Stimulated activated CD4-positive, alpha-beta T cell treated with anti-CD3 and anti-CD28 coated beads, Interleukin-1b, Interleukin-23, amount 100 ng/mL, for 4 hours (primary cell): Measurements from ENCODE around the gene THOC6.
A peak's percentile ranks its signal among the peaks of the same experiment; 100 is the strongest.

Experiments
- DNase-seq, 2 donors: peaks; one replicate each; pipeline ENCODE4 v3.0.0-alpha.2; 2020; ENCODE audit warnings: low read depth in 2 of 2

Gene THOC6

GRCh38 chr16:3023669-3024478 is at the start of gene THOC6, which contains the start of gene HCFC1R1:
Gene THOC6 (plus strand): TSS chr16:3024035. CDS start chr16:3024327, 292 bp downstream.
Gene HCFC1R1 (minus strand): TSS chr16:3023942. CDS start chr16:3023941, 1 bp downstream.
- peak; percentile 88 to 92 for DNase-seq

GRCh38 chr16:2974319-2975056 is 49.3 kb upstream of the THOC6 start:
- DNase-seq, result no peak

DNA sequence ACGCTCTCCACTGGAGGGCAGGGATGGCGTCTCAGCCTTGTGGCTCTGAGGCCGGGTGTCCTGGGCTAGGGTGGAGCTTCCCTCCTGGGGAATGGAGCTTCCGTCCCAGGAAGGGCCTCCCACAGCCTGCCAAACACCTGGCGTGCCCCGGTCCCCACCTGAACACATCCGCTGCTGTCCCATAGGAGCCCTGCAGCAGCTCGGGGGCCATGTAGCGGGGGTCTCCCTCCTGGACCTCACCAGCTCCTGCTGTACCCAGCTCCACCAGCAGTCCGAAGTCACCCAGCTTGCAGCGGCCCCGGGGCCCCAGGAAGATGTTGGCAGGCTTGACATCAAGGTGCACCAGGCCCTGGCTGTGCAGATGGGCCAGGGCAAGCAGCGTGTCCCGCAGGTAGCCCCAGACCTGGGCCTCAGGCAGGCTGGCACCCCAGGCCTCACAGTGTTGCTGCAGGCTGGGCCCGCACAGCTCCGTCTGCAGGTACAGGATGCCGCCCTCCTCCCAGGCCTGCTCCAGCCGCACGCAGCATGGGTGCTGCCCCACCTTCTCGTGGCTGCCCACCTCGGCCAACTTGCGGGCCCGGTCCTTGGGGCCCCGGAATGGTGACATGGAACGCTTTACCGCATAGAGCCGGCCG is 48.6 kb upstream of the THOC6 start:
- DNase-seq, result no peak

- no peak for DNase-seq
These were observed 47.6 kb upstream of the THOC6 start for GRCh38 chr16:2976201-2976600.

GRCh38 chr16:2976673-2977072 is 47.2 kb upstream of the THOC6 start:
- DNase-seq, result no peak

GRCh38 chr16:2977440-2977839 is 46.4 kb upstream of the THOC6 start:
- no peak for DNase-seq

- no peak for DNase-seq
These were observed 44.1 kb upstream of the THOC6 start for GRCh38 chr16:2979669-2980226.

DNA sequence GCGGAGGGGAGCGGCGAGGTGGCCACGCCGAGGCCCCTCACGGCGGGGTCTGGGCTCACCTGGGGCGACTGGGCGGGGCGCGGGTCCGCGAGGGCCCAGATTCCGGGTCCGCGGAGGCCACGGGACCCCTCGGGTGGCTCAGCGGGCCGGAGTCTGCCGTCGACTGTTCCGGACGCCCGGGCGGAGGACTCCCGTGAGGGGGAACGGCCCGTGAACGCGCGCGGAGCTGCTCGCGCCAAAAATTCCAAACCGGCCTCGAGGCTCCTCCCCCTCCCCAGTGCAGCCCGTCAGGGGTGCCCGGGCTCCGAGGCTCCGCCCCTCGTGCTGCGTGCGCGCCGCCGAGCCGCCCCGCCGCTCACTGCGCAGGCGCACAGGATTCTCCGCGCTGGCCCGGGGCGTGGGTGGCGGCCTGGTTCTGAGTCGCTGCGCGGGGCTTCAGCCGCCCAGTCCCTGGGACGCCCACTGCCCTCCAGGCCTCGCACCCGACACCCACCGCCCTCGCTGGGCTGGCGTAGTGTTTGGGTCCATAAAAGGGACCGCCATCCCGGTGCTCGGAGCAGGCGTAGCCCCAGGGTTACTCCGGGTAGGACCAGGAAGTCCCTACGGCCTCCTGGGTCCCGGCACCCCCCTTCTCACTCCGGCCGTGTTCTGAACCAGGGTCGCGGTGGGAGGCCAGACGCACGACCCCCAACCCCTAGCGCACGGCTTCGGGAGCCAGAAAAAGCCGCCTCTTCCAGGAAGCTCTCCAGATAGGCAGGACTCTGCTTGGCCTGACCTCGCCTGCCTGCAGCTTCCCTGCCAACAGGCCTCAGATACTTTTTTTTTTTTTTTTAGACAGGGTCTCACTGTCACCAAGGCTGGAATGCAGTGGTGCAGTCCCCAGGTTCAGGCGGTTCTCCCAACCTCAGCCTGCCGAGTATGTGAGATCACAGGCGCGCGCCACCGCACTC is 43.3 kb upstream of the THOC6 start, which contains the start of gene PKMYT1:
Gene PKMYT1 (minus strand): TSS at position 220 of the 950 bp plus-strand sequence. CDS start 789 bp downstream, outside the sequence.
- peak; percentile 95 to 97 for DNase-seq

DNA sequence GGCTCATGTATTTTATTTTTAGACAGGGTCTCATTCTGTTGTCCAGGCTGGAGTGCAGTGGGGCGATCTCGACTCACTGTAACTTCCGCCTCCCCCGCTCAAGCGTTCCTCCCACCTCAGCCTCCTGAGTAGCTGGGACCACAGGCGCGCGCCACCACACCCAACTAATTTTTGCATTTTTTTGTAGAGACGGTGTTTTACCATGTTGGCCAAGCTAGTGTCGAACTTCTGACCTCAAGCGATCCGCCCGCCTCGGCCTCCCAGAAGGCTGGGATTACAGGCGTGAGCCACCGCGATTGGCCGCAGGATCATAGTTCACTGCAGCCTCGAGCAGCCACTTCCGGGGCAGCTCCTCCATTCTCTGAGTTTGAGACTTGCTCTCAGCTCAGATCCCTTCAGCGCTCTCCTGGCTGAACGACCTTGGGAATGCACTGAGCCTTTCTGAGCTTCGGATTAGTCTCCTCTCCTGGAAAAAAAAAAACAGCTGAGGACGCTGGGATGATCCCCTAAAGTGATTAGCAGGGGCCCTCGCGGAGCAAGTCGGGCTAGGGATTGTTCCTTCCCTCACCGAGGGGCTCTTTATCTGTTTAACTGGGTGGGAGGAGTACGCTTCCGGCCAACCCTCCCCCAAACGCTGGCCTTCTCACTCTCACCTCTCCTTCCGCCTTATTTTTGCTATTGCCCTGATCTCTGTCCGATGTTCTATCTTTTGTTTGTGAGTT is 42.5 kb upstream of the THOC6 start:
- DNase-seq, result no peak

DNA sequence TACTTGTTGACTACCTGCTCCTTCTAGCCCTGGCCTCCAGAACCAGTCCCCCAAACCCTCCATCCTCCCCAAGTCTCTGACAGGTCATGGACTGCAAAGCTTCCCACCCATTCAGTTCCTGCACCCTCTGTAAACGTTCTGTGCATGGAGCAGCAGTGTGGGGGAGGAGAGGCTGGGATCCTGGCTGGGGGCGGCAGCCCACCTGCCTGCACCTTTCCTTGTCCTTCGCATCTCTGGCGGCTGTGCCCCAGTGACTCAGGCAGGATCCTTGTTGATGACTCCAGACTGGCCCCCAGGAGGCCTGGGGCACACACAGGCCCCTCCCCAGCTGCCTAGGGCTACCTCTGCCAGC is 42.0 kb upstream of the THOC6 start:
- no peak for DNase-seq

GRCh38 chr16:2982402-2982801 is 41.4 kb upstream of the THOC6 start:
- no peak for DNase-seq

GRCh38 chr16:2983706-2984136 is 40.1 kb upstream of the THOC6 start:
- DNase-seq, result peak; percentile 56 to 64

DNA sequence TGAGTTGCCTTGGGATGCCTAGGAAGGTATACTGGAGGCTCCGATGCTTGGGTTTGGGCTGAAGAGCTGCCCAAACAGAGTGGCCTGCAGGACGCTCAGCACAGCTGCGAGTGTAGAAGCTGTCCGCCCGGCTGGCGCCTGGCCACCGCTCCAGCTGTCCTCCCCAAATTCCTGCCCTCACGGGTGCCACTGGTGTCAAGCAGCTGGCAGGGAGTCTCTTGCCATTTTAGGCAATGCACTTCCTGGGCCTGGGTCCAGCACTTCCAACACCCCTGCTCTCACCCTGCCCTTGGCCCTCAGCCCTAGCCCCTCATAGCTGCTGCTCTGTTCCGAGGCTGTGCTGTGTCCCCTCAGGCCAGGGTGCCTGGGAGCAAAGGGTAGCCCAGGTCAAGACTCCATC is 38.4 kb upstream of the THOC6 start:
- no peak for DNase-seq

GRCh38 chr16:2985893-2986355 is 37.9 kb upstream of the THOC6 start:
- no peak for DNase-seq

DNA sequence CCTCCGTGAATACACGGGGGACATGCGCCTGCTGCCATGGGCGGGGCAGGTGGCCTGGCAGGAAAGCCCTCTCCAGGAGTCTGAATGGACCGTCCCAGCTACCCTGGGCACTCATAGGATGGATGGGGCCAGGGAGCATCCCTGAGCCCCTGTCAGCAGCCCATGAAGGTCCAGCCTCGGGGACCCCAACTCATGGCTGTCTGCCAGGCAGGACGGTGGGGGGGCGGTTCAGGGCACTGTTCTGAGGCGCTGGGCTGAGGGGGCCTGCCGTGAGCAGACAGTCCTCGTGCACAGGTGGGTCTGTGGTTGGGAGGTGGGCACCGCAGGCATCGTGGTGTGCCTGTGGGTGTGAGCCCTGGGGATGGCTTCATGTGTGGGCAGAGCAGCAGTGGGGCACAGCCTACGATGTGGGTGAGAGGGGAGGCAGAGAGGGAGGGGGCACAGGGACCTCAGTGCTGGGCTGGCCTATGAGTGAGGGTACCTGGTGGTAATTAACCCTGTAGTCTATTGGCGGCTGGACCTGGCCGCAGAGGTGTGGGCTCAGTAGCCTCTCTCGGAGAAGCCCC is 37.1 kb upstream of the THOC6 start:
- no peak for DNase-seq

- no peak for DNase-seq
These were observed 36.5 kb upstream of the THOC6 start for GRCh38 chr16:2987286-2987685.

DNA sequence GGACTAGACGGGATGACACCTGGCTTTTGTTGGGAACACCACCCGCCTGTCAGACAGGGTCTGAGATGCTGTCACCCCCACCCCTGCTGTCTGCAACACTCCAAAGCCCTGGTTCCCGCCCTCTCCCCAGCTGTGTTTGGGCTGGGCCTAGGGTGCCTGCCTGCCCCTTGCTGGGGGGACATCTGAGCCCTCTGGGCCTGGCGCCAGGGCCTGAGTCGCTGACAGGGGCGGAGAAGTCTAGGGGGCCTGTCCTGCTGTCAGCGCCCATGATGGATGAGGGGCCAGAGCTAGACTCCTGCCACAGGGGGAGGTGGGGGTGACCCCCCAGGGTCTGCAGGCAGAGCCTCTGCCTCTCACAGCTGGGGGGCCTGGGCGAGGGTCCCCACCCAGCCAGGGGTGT is 36.0 kb upstream of the THOC6 start:
- no peak for DNase-seq

DNA sequence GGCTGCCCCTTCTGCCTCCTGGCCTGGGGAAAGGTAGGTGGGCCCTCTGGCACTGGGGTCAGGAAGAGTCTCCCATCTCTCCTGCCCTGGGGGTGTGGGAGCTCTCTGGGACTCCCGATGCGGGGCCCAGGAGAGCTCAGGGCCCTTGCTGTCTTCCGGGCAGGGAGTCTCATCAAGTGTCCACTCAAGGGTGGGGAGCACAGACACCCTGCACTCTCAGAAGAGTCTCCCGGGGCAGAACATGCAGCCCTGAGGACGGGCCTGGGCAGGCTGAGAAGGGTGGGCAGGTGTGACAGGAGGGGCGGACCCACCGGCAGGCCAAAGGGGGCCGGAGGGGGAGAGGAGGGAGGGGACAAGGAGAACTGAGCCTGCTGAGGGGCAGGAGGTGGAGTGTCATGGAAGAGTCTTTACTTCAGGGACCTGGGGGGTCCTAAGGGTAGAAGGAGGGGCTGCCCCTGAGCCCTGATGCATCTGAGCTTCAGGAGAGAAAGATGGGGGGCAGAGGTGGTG is 35.2 kb upstream of the THOC6 start:
- no peak for DNase-seq

DNA sequence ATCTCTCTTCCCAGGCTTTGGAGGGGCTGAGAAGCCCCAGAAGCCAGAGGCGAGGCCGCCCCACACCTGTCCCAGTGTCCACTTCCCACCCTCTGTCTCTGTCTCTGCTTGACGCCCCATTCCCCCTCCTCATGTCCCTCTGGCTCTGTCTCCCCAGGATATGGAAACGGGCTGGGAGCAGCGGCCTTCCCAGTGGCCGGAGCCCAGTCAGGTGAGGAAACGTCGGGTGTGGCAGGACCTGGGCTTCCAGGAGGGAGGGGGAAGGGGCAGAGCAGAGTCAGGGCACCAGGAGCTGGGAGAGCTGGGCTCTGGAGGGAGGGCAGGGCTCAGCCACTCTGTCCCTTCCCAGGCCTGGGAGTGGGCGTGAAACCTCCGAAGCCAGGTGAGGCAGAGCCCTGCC is 32.9 kb upstream of the THOC6 start:
- no peak for DNase-seq
